Liver (tissue), 9 donors: ENCODE results near the gene FAM199X. TPM values are rescaled to one million over a fixed set of nuclear protein-coding genes. Genes with fewer than 3 reads are reported as not detected.

Experiments used
- DNase-seq: peaks from one replicate; pipeline ENCODE4 v3.0.0-alpha.2; 2017; ENCODE audit warnings: low spot score
- H3K27ac ChIP-seq, 2 donors: one replicate each; pipeline ENCODE4 v1.7.0; 2013; ENCODE audit warnings: inconsistent platforms in 2 of 2, low read length in 2 of 2, control low read depth in 1 of 2, low read depth in 1 of 2, mild to moderate bottlenecking in 1 of 2
- H3K27me3 ChIP-seq, 4 donors: one replicate each; pipeline versions ENCODE4 v1.6.1 to v1.7.0; 2013; ENCODE audit warnings: low read length in 3 of 4, inconsistent platforms in 1 of 4, mild to moderate bottlenecking in 1 of 4, moderate library complexity in 1 of 4; ENCODE audit not compliant: control insufficient read depth in 4 of 4, insufficient read depth in 4 of 4
- H3K36me3 ChIP-seq, 4 donors: one replicate each; pipeline versions ENCODE4 v1.6.1 to v1.7.0; 2013; ENCODE audit warnings: low read length in 3 of 4, mild to moderate bottlenecking in 3 of 4, low read depth in 1 of 4, moderate library complexity in 1 of 4; ENCODE audit not compliant: control insufficient read depth in 4 of 4, insufficient read depth in 3 of 4
- H3K4me1 ChIP-seq, 4 donors: one replicate each; pipeline versions ENCODE4 v1.6.1 to v1.7.0; 2013; ENCODE audit warnings: low read length in 3 of 4, mild to moderate bottlenecking in 3 of 4, moderate library complexity in 1 of 4; ENCODE audit not compliant: control insufficient read depth in 4 of 4, insufficient read depth in 4 of 4
- H3K4me3 ChIP-seq, 3 donors: one replicate each; pipeline versions ENCODE4 v1.6.1 to v1.7.0; 2013; ENCODE audit warnings: low read length in 3 of 3, control low read depth in 1 of 3, low read depth in 1 of 3, mild to moderate bottlenecking in 1 of 3
- H3K9ac ChIP-seq, 2 donors: one replicate each; pipeline ENCODE4 v1.7.0; 2013; ENCODE audit warnings: low read length in 2 of 2, mild to moderate bottlenecking in 2 of 2, moderate library complexity in 2 of 2, control low read depth in 1 of 2, low read depth in 1 of 2
- H3K9me3 ChIP-seq, 4 donors: one replicate each; pipeline versions ENCODE4 v1.6.1 to v1.7.0; 2013; ENCODE audit warnings: low read length in 3 of 4; ENCODE audit not compliant: control insufficient read depth in 4 of 4
- ATF3 ChIP-seq: IDR thresholded peaks from 2 replicates; pipeline ENCODE4 v1.6.1; 2016; ENCODE audit warnings: antibody characterized with exemption
- EGR1 ChIP-seq, 2 donors: IDR thresholded peaks; 2 replicates each; pipeline ENCODE4 v1.6.1; 2016 to 2018; ENCODE audit warnings: antibody characterized with exemption in 2 of 2, low read depth in 2 of 2
- FOXA1 ChIP-seq: IDR thresholded peaks from 2 replicates; pipeline ENCODE4 v1.6.1; 2016; ENCODE audit warnings: antibody characterized with exemption
- FOXA2 ChIP-seq: IDR thresholded peaks from 2 replicates; pipeline ENCODE4 v1.6.1; 2016; ENCODE audit warnings: antibody characterized with exemption
- GABPA ChIP-seq, 2 donors: IDR thresholded peaks in 1 of 2; conservative IDR thresholded peaks in 1 of 2; 2 replicates each; pipeline ENCODE4 v1.6.1; 2016; ENCODE audit warnings: antibody characterized with exemption in 2 of 2, mild to moderate bottlenecking in 1 of 2, moderate library complexity in 1 of 2
- HNF4A ChIP-seq, 2 donors: conservative IDR thresholded peaks; 2 replicates each; pipeline ENCODE4 v1.6.1; 2016; ENCODE audit warnings: antibody characterized with exemption in 2 of 2, mild to moderate bottlenecking in 2 of 2
- HNF4G ChIP-seq: IDR thresholded peaks from 2 replicates; pipeline ENCODE4 v1.6.1; 2016; ENCODE audit warnings: antibody characterized with exemption
- JUND ChIP-seq, 2 donors: IDR thresholded peaks; 2 replicates each; pipeline ENCODE4 v1.6.1; 2016; ENCODE audit warnings: antibody characterized with exemption in 2 of 2
- NR2F2 ChIP-seq: IDR thresholded peaks from 2 replicates; pipeline ENCODE4 v1.6.1; 2016; ENCODE audit warnings: antibody characterized with exemption
- RAD21 ChIP-seq, 2 donors: IDR thresholded peaks; 2 replicates each; pipeline ENCODE4 v1.6.1; 2016; ENCODE audit warnings: antibody characterized with exemption in 2 of 2, mild to moderate bottlenecking in 2 of 2
- RXRA ChIP-seq, 2 donors: IDR thresholded peaks; 2 replicates each; pipeline ENCODE4 v1.6.1; 2017 to 2018; ENCODE audit warnings: antibody characterized with exemption in 2 of 2, mild to moderate bottlenecking in 1 of 2
- SP1 ChIP-seq: IDR thresholded peaks from 2 replicates; pipeline ENCODE4 v1.6.1; 2018; ENCODE audit warnings: antibody characterized with exemption, mild to moderate bottlenecking
- TAF1 ChIP-seq: conservative IDR thresholded peaks from 2 replicates; pipeline ENCODE4 v1.6.1; 2016; ENCODE audit warnings: antibody characterized with exemption, mild to moderate bottlenecking
- YY1 ChIP-seq: IDR thresholded peaks from 2 replicates; pipeline ENCODE4 v1.6.1; 2016; ENCODE audit warnings: antibody characterized with exemption, mild to moderate bottlenecking
- WGBS: extraction: QIAGEN DNeasy Blood & Tissue Kit; methylation state at CpG from one replicate; pipeline ENCODE4 v1.1.7; 2013; 5-methylcytosine and 5-hydroxymethylcytosine counted together
- polyA plus RNA-seq, 2 donors: library from polyadenylated mRNA; stranded (reverse) in 1 of 2; unstranded in 1 of 2; fragments of 200-250 nt in 1 of 2; fragments of >200 nt in 1 of 2; fragmentation: Nextera tagmentation in 1 of 2; extraction: Ambion mirVana in 1 of 2; gene quantifications; one replicate each; pipeline versions ENCODE4 v1.2.1 to v1.2.3, GENCODE V29; 2013 to 2015
- total RNA-seq, 2 donors: library from RNA; depleted of rRNA; stranded (reverse); fragments of >200 nt; gene quantifications; one replicate each; pipeline ENCODE4 v1.2.3, GENCODE V29; 2014
- TF ChIP-seq, protein P1 (sequence below): fragments of 150-350 bp; IDR thresholded peaks from 2 replicates; pipeline ENCODE4 v1.5.1; 2017; ENCODE audit warnings: improper control_type of control experiment, low read depth, low read length; ENCODE audit not compliant: missing input control
- TF ChIP-seq, protein P2 (sequence below): IDR thresholded peaks from 2 replicates; pipeline ENCODE4 v1.6.1; 2016; ENCODE audit warnings: antibody characterized with exemption
- TF ChIP-seq, protein P3 (sequence below): IDR thresholded peaks from 2 replicates; pipeline ENCODE4 v1.6.1; 2016; ENCODE audit warnings: antibody characterized with exemption
- TF ChIP-seq, protein P4 (sequence below): IDR thresholded peaks from 2 replicates; pipeline ENCODE4 v1.6.1; 2016; ENCODE audit warnings: antibody characterized with exemption, mild to moderate bottlenecking
- donor health status: healthy.
- donor health status: healthy.
- donor health status: healthy.
- donor health status: healthy.
- donor health status: healthy.

Gene FAM199X
- total and polyA plus RNA-seq, 4 donors, result 3.9 to 13.6 (median 7.9) TPM

DNA sequence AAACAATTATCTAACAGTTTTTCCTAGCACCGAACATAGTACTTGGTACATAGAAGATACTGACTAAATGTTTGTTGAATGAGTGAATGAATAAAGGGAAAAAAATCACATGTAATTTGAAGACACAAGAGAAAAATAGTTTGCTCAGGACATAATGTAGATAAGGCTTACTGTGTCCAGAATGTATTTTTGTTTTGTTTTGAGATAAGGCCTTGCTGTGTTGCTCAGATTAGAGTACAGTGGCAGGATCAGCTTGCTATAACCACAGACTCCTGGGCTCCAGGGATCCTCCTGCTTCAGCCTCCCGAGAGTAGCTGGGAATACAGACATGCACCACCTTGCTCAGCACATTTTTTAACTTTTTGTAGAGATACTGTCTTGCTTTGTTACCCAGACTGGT, 6.5 kb downstream of the FAM199X start:
- WGBS, result 94% methylated on average over 2 of the region's 2 CpGs

GRCh38 chrX:104173841-104174240, 7.6 kb downstream of the FAM199X start:
- DNase-seq, result no peak
- H3K9ac ChIP-seq, result no peak overlapping the region
- no peak overlapping the region for H3K4me3 ChIP-seq
- WGBS, result 97% methylated on average over 6 of the region's 6 CpGs
- H3K27me3 ChIP-seq, result no peaks in the 10 kb centered on the region
- H3K4me1 ChIP-seq, result peaks cover 1 to 5% (median 3%) of the 10 kb centered on the region in 4 donors
- H3K27ac ChIP-seq, result no peak overlapping the region
- H3K36me3 ChIP-seq, result peaks cover 0 to 4% (median under 1%) of the 10 kb centered on the region in 4 donors
- peaks cover 0 to 2% (median 0%) of the 10 kb centered on the region in 4 donors for H3K9me3 ChIP-seq
- no peak for TF ChIP-seq FOXA1
- no peak for TF ChIP-seq EGR1 (IDR thresholded peaks at IDR 0.05; ENCODE audit: low read depth in 2 of 2)
- TF ChIP-seq NR2F2, result no peak
- TF ChIP-seq, protein P1, sequence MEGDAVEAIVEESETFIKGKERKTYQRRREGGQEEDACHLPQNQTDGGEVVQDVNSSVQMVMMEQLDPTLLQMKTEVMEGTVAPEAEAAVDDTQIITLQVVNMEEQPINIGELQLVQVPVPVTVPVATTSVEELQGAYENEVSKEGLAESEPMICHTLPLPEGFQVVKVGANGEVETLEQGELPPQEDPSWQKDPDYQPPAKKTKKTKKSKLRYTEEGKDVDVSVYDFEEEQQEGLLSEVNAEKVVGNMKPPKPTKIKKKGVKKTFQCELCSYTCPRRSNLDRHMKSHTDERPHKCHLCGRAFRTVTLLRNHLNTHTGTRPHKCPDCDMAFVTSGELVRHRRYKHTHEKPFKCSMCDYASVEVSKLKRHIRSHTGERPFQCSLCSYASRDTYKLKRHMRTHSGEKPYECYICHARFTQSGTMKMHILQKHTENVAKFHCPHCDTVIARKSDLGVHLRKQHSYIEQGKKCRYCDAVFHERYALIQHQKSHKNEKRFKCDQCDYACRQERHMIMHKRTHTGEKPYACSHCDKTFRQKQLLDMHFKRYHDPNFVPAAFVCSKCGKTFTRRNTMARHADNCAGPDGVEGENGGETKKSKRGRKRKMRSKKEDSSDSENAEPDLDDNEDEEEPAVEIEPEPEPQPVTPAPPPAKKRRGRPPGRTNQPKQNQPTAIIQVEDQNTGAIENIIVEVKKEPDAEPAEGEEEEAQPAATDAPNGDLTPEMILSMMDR, result no peak
- TF ChIP-seq TAF1, result no peak
- TF ChIP-seq, protein P2, sequence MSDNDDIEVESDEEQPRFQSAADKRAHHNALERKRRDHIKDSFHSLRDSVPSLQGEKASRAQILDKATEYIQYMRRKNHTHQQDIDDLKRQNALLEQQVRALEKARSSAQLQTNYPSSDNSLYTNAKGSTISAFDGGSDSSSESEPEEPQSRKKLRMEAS, result no peak
- TF ChIP-seq FOXA2, result no peak
- no peak for TF ChIP-seq HNF4A (conservative IDR thresholded peaks at IDR 0.05)
- TF ChIP-seq, protein P3, sequence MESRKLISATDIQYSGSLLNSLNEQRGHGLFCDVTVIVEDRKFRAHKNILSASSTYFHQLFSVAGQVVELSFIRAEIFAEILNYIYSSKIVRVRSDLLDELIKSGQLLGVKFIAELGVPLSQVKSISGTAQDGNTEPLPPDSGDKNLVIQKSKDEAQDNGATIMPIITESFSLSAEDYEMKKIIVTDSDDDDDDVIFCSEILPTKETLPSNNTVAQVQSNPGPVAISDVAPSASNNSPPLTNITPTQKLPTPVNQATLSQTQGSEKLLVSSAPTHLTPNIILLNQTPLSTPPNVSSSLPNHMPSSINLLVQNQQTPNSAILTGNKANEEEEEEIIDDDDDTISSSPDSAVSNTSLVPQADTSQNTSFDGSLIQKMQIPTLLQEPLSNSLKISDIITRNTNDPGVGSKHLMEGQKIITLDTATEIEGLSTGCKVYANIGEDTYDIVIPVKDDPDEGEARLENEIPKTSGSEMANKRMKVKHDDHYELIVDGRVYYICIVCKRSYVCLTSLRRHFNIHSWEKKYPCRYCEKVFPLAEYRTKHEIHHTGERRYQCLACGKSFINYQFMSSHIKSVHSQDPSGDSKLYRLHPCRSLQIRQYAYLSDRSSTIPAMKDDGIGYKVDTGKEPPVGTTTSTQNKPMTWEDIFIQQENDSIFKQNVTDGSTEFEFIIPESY, result no peak
- TF ChIP-seq ATF3, result no peak
- no peak for TF ChIP-seq GABPA (IDR thresholded peaks at IDR 0.05 in 1 of 2, conservative IDR thresholded peaks at IDR 0.05 in 1 of 2)
- TF ChIP-seq, protein P4, sequence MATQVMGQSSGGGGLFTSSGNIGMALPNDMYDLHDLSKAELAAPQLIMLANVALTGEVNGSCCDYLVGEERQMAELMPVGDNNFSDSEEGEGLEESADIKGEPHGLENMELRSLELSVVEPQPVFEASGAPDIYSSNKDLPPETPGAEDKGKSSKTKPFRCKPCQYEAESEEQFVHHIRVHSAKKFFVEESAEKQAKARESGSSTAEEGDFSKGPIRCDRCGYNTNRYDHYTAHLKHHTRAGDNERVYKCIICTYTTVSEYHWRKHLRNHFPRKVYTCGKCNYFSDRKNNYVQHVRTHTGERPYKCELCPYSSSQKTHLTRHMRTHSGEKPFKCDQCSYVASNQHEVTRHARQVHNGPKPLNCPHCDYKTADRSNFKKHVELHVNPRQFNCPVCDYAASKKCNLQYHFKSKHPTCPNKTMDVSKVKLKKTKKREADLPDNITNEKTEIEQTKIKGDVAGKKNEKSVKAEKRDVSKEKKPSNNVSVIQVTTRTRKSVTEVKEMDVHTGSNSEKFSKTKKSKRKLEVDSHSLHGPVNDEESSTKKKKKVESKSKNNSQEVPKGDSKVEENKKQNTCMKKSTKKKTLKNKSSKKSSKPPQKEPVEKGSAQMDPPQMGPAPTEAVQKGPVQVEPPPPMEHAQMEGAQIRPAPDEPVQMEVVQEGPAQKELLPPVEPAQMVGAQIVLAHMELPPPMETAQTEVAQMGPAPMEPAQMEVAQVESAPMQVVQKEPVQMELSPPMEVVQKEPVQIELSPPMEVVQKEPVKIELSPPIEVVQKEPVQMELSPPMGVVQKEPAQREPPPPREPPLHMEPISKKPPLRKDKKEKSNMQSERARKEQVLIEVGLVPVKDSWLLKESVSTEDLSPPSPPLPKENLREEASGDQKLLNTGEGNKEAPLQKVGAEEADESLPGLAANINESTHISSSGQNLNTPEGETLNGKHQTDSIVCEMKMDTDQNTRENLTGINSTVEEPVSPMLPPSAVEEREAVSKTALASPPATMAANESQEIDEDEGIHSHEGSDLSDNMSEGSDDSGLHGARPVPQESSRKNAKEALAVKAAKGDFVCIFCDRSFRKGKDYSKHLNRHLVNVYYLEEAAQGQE, result no peak
- TF ChIP-seq HNF4G, result no peak
- no peak for TF ChIP-seq RAD21 (IDR thresholded peaks at IDR 0.05)
- no peak for TF ChIP-seq SP1
- TF ChIP-seq YY1, result no peak
- no peak for TF ChIP-seq JUND (IDR thresholded peaks at IDR 0.05)
- TF ChIP-seq RXRA (IDR thresholded peaks at IDR 0.05), result no peak

More for the DNA sequence above, 6.5 kb downstream of the FAM199X start:
- no peak overlapping the region for H3K4me3 ChIP-seq
- H3K9me3 ChIP-seq, result no peaks in the 10 kb centered on the region
- peaks cover 0 to 4% (median 0%) of the 10 kb centered on the region in 4 donors for H3K36me3 ChIP-seq
- H3K4me1 ChIP-seq, result peaks cover 4 to 12% (median 9%) of the 10 kb centered on the region in 4 donors
- TF ChIP-seq, protein P2, result no peak
- TF ChIP-seq SP1 (no peak), TAF1 (no peak), FOXA1 (no peak), JUND (IDR thresholded peaks at IDR 0.05) (no peak), EGR1 (IDR thresholded peaks at IDR 0.05; ENCODE audit: low read depth in 2 of 2) (no peak), HNF4G (no peak), RXRA (IDR thresholded peaks at IDR 0.05) (no peak), YY1 (no peak), HNF4A (conservative IDR thresholded peaks at IDR 0.05) (no peak)
- TF ChIP-seq, protein P1, result no peak
- no peak overlapping the region for H3K9ac ChIP-seq
- H3K27ac ChIP-seq, result no peak overlapping the region
- no peak for DNase-seq
- no peaks in the 10 kb centered on the region for H3K27me3 ChIP-seq
